NCI-H226 (cell line): ENCODE data around the gene RCE1.

Experiments used
- DNase-seq: peaks from one replicate; pipeline ENCODE4 v3.0.0-alpha.2; 2015

RCE1 gene

DNA sequence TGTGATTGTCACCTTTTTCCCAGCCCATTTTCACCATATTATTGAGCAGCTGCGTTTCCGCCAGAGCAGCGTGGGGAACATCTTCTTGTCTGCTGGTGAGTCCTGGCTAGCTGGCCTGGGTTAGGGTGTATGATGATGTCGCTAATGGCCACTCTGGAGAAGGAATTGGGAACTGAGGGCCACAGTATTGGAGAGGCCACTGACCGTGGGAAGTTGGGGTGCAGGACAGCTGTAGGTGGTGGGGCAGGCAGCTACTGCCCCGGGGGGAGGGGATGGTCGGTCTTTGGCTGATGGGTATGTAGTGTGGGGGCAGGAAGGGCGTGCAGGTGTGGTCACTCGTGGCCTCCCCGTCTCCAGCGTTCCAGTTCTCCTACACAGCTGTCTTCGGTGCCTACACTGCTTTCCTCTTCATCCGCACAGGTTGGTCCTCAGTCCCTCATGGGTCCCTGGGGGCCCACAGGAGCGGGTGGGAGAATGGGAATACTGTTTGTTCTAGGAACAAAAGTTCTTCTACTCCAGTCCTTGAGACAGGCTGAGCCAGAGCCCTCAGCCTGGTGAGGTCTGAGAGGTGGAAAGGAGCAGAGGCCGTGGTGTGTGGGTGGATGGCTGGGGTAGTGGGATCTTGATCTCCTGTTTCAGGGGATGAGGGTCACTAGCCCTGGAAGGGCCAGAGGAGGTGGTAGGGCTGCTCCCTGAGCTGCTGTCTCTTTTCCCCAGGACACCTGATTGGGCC is 2.1 kb downstream of the RCE1 start:
- no peak for DNase-seq

DNA sequence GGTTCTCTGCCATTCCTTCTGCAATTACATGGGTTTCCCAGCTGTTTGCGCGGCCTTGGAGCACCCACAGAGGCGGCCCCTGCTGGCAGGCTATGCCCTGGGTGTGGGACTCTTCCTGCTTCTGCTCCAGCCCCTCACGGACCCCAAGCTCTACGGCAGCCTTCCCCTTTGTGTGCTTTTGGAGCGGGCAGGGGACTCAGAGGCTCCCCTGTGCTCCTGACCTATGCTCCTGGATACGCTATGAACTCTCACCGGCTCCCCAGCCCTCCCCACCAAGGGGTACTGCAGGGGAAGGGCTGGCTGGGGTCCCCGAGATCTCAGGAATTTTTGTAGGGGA is 2.6 kb downstream of the RCE1 start:
- DNase-seq: no peak

DNA sequence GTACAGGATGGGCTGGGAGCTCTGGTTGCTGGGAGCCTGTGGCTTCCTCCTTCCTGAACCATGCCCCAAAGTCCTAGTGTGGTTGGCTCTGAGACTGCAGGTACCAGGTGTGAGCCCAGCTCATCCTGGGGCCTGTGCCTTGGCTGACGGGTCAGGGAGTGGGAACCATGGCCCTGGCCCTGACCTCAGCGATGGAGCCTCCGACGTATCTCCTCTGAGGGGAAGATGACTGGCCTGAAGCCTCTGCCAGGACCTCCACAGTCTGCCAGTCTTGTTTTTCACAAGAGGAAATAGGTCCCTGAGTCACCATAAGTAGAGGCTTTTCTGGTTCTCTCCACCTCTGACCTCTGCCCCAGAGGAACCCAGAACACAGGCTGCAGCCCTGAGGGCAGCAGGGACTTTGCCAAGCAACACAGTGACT is 3.4 kb downstream of the RCE1 start:
- DNase-seq: no peak

DNA sequence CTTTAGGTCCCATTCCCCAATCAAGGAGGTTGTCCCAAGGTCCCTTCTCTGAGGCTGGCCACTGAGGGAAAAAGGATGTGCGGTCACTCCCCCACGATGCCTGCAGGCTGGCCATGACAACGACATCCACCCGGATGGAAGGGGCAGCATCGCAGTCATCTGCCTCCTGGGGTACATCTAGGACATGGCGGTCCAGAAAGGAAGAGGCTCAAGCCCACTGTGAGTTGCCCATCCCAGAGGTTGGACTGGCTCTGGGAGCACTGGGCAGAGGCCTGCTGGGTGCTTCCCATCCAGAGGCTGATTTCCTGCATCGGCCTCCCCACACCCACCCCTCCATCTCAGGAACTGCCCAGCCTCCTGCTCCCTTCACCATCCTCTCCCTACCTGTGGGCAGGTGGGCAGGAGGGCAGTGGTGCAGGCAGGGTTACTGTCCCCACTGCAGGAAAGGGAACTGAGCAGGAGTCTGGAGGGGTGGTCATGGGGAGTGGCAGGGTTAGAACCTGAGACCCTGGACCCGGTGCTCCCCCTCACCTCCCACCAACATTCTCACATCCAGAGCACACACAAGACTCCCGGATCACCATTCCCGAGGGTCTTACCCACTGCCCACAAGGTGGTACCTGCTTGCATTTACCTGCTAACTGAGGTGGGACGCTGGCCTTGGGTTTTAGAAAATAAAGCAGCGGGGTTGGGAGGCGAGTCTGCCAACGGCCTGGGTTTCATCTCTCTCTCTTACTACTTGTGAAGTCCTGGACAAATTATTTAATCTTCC is 4.4 kb downstream of the RCE1 start:
- no peak for DNase-seq

DNA sequence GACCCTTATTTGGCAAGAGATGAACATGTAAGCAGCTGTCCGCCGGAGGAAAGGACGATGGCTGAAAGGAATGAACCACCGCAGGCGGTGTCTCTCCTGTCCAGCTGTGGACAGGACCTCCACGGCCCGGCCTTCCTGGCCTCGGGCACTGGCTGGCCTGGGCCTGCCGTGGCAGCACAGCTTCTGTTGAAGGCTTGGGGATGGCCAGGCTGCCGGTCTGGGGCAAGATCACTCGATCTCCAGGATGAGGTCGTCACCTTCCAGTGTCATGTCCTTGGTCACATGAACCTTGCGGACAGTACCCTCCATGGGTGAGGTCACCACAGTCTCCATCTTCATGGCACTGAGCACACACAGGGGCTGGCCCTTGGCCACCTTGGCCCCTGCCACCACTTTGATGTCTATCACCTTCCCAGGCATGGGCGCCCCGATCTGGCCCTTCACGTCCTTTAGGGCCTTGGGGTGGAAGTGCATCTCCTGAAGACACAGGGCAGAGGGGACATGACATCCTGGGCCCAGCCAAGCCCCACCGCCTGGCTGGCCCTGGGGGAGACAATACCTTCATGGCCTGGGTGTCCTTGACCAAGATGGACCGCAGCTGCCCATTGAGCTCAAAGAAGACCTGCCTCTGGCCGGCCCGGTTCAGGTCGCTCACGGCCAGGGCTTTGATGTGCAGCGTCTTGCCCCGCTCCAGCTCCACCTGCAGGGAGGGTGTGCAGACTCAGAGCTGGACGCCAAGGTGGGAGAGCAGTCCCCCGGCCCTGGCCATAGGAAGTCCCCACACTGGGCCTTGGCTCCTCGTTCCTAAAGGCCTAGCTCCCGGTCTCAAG is 5.6 kb downstream of the RCE1 start:
- DNase-seq: no peak

DNA sequence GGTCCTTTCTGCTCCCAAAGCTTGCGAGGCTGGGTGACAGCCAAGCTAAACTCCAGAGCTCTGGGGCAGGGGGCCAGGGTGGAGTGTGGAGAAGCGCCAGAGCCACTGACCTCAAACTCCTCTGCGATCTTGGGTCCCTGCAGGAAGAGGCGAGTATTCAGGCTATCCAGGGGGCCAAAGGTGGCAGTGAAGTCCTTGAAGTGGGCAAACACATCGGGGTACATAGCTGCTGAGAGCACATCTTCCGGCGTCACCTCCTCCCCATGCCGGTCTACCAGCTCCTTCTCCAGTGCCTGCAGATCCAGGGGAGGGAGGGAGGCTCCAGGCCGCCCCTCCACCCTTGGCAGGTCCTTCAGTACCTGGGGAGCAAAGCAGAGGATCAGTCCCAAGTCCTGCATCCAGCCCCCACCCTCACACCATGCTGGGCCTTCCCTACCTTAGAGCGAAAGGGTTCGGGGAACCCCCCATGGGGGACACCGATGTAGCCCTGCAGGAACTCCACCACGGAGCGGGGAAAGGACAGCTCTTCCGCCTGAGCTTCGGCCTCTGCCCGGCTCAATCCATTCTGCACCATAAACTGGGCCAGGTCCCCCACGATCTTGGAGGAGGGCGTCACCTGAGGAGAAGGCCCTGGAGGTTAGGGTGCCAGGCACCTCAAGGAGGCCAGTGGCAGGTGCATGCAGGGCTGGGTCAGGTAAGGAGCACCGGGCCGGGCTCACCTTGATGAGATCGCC is 6.4 kb downstream of the RCE1 start:
- DNase-seq: no peak

DNA sequence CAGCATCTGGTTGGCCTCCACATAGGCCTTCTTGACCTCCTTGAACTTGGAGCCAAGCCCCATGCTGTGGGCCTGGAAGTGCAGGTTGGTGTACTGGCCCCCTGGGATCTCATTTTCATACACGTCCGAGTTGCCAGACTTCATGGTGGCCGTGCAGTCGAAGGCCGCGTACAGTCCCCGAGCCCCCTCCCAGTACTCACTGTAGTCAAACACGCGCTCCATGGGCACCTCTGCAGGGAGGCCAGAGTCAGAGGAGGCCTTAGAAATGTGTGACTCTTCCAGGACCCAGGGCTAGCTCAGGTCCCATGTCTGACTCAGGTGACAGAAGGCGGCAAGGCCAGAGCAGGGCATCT is 7.0 kb downstream of the RCE1 start:
- DNase-seq: no peak

DNA sequence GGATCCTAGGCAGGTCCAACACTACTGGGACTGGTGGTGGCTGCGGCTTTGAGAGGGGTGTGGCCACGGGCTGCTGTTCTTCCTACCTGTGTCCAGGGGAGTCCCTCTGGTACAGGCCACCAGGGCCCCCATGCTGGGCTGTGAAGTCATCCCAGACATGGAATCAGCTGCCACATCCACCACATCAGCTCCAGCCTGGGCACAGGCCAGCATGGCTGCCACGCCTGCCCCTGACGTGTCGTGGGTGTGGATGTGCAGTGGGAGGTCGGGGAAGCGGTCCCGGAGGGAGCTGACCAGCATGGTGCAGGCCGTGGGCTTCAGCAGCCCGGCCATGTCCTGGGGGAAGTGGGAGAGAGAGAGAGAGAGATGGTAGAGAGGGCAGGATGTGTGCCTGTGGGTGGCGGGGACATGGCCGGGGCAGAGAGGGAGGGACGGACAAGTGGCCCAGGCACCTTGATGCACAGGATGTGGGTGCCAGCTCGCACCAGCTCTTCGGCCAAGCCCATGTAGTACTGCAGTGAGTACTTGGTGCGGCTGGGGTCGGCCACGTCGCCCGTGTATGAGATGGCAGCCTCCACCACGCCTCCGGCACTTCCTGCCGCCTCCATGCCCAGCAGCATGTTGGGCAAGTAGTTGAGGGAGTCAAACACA is 7.5 kb downstream of the RCE1 start:
- DNase-seq: no peak

DNA sequence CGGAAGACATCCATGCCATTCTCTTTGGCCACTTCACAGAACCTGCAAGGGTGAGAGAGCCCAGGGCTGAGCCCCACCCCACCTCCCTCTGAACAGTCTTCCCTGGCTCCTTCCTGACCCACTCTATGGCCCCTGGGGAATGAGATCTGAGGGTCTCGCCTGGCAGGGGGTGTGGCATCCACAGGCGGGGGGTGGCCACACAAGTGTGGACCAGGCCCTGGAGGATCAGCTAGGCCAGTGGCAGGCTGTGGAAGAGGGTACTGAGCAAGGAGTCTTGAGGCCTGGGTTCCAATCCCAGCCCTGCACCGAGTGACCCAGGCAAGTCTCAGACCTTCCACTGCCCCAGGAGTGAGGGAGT is 8.0 kb downstream of the RCE1 start:
- DNase-seq: no peak

DNA sequence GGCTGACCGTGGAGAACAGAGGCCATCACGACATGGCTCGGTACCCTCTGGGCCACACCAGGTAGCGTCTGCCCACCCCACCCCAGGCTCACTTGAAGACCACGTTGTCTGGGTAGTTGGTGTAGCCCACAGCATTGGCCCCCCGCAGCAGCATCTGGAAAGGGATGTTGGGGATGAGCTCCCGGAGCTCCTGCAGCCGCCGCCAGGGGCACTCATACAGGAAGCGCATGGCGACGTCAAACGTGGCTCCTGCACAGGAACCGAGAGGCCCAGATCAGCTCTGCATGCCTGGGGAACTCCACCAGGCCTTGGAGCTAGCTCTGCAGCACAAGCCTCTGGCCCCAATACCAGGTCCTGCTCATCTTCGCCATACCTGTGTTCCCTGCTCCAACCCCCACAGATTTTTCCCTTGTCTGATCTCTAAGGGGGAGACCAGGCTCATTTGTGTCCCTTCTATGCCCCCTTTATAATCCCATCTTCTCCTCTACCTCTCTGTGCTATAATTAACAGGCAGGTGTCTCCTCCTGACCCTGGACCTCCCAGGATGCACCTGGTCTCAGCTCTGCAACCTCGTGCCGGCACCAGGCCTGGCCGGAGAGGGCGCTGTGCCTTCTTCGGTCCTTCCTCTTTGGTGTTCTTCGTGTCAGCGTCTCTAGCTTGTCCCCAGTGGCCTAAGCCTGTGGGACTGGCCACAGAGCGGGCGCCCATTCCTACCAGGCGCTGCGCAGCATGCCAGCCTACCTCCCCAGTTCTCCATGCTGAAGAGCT is 8.6 kb downstream of the RCE1 start:
- DNase-seq: no peak

DNA sequence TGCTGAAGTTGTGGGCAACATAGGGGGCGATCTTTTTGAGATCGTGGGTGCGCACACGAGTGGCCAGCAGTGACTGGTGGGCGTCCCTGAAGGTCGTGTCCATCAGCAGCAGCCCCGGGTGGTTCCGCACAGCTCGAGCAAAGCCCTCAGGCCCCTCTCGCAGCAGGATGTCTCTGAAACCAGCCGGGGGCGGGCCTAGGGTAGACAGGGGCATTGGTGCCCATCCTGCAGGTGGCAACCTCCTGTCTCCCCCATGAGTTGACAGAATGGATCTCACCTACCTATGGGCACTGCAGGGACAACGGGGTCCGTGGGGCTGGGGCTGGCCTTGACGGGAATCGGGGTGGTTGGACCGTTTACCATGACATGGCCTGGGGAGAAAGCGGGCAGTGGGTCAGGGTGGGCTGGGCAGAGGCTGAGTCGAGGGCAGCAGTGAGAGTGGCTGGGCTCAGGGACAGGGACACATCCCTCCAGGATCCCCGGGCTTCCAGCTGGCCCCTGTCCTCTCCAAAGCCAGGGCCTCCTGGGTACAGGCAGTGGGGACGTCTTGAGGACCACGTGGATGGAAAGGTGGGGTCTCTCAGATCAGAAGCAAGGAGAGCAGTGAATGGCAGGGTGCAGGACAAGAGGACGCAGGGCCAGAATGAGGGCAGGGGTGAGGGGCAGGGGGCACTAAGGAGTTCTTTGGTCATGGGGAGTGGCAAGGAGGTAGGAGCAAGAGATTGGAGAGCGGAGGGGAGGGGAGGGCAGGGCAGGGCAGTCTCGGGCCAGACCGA is 9.4 kb downstream of the RCE1 start:
- DNase-seq: no peak

DNA sequence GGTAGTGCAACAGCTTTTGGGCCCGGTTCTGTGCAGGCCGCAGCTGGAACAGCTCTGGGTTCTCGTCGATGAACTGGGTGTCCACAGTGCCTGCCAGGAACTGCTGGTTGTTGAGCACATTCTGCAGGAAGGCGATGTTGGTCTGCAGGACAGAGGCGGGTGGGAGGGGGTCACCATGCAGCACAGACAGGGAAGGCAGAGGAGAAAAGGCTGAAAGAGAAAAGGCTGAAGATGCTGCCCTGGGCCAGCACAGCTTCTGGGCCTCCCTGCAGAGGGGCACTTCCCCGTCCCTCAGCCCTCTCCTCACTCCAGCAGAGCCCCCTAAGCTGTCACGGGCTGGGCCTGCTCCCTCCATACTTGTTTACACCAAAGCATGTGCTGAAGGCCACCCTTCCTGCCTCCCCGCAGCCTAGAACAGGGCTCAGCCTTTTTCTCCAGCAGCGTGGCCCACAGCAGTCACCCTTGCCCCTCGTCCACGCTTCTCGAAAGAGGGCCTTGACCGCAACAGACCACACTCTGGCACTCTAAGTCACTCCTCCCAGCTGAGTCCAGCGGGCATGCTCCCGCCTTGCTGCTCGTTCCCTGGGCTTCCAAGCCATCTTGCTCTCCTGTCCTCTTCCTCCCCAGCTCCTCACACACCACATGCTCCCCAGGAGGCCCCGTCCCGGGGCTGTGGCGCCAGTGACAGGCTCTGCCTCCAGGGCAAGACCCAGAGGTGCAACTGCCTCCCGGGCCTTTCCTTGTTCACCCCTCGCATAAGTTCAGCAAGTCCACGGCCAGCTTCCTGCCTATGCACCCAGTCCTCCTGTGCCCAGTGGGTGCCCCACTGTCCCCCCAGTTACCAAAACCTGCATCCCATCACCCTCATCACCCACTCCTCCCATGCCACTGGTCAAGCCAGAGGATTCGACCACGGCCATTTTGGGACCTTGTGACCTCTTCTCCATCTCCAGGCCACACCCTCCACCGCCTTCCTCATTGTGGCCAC is 10.3 kb downstream of the RCE1 start:
- DNase-seq: no peak

DNA sequence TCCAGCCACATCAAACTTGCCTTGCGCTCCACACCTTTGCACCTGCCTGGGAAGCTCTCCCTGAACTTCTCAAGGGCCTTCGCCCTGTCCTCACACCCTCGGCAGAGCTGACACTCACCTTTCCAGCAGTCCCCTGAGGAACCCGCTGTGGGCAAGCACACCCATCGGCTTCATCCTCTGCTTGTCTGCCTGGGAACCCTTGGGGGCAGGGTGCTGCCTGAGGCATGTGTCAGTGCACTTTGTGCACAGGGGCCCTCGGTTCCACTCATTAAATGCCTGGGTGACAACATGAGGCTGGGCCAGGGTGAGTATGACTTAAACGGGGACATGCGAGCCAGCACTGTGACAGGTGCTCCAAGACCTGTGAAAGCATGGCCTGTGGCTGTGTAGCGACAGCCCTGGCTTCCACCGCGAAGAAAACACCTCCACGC is 11.0 kb downstream of the RCE1 start:
- DNase-seq: no peak

DNA sequence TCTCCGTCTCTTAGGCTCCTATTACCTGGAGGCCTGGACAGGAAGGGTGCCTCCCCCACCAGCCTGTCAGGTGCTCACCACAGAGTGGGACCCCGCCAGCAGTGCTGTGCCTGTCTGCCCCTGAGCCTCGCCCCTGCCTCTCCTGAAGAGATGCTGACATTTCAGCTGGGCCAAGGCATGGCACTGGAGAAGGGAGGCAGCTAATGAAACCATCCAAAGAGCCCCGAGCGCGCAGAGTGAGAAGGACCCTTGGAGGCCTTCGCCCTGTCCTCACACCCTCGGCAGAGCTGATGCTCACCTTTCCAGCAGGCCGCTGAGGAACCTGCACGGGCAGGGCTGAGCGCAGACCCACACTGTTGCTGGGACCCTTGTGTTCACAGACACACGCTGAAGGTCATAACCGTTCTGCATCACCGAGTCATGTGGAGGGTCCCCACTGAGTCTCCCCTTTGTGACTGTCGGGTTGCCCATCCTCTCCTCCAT is 11.5 kb downstream of the RCE1 start:
- no peak for DNase-seq

DNA sequence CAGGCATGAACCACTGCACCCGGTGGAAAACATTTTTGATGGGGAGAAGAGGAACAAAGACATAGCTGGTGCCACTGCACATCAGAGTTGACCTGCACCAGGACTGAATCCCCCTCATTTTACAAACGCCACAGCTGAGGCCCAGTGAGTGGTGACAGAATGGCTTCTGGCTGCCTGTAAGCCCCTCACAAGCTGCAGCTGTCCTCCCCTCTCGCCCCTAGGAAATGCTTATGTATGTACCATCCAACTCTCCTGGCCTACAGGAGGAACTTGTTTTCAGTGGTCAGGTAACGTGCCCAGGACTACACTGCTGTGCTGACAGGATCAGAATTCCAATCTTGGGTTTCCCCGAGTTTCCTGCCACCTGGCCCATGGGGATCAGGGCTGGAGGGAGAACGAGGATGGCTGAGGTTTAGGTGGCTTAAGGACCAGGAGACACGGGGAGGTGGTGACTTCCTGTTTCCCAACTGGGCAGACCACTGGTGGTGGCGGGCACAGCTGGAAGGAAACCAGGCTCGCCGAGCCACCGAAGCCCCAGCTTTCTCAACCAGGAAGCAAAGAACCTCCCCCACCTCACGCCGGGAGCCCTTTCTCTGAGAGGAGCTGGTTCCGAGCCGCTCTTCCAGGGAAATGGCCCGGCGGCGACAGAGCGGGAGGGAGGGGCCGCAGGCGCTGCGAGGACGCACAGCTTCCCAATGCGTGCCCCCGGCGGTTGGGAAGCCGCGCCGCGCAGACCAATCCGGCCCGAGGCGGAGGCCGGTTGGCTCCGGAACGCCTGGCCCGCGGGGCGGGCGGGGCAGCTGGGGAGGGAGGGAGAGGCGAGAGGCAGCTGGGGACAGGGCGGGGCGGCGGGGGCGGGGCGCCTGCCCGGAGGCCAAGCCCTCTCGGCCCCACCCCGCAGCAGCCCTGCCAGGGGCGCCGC is 12.6 kb downstream of the RCE1 start:
- peak; percentile 91 for DNase-seq

DNA sequence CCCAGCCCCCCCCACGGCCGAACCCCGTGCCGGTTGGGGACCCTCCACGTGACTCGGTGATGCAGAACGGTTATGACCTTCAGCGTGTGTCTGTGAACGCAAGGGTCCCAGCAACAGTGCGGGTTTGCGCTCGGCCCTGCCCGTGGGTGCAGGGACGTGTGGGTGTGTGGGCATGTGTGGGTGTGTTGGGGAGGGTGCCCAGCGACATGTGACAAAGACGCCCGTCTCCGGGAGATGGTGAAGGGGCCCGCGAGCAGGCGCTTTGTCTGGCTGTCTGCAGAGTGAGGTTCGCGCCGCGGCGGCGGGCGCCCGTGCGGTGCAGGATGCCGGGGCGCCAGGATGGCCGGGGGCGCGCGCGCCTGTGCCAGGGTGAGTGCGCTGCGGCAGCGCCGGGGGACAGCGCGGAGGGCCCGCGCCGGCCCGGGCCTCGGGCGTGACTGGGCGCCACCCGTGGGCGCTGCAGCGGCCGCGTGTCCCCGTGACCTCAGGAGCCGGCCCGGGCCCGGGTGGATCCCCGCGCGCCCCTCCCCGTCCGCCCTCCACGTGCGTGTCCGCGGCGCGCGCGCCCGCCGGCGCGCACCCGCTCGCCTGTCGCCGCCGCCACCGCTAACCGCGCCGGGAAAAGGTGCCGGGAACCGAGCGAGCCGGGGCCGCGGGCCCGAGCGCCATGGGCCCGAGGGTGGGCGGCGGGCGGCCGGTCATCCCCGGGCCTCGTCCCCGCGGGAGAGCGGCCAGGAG is 13.4 kb downstream of the RCE1 start, which contains the start of gene LRFN4:
LRFN4 (plus strand) TSS at position 569 of the 738 bp plus-strand sequence. CDS start 681 bp downstream, outside the sequence.
- no peak for DNase-seq

DNA sequence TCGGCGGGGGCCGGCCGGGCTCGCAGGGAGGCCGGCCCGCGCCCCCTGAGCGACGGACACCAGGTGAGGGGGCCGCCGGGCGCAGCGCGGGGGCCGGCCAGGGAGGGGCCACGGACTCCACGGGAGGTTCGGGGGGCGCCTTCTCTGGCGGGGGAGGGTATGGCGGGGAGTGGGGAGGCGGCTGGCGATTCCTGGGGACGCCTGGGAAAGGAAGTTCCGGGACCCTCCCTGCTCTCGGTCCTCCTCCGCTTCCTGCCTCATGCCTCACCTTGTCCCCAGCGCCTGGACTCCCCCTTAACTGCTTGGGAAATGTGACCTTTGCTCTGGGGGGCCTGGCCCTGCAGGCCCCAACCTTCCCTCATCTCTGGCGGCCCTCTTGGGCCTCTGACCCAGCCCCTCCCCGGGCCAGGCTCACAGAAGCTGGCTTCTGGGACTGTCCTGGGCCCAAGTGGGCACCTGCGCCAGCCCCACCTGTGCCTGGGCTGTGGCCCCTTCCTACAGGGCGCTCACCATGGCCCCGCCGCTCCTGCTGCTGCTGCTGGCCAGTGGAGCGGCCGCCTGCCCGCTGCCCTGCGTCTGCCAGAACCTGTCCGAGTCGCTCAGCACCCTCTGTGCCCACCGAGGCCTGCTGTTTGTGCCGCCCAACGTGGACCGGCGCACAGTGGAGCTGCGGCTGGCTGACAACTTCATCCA is 14.1 kb downstream of the RCE1 start:
- no peak for DNase-seq
